ENCODE data around the gene SFTA2.

GRCh38 chr6:30900863-30901417, 31.0 kb downstream of the SFTA2 start:
- TF ChIP-seq EZH2phosphoT487 (IDR thresholded peaks at IDR 0.05; ENCODE audit: insufficient read depth, low read depth), result no peak
- no peak for TF ChIP-seq EZH2 (IDR thresholded peaks at IDR 0.05; ENCODE audit: insufficient read depth, poor library complexity, severe bottlenecking)

Measured in GM23248 (cell line).